DOHH2 (cell line): ENCODE results near the gene CRIP3.

Source experiments
- H3F3A ChIP-seq: fragments of 200-600 bp; sonication (generic), shearing (Covaris generic); 2 replicates; pipeline ENCODE4 v1.6.0; 2016; ENCODE audit warnings: antibody characterized with exemption, mild to moderate bottlenecking; ENCODE audit not compliant: control insufficient read depth, insufficient read depth
- H3K27ac ChIP-seq: fragments of 200-600 bp; sonication (generic); 2 replicates; pipeline ENCODE4 v1.5.1; 2014; ENCODE audit warnings: low read depth, mild to moderate bottlenecking, low read length, moderate library complexity
- H3K27me3 ChIP-seq: fragments of 200-600 bp; sonication (generic); 2 replicates; pipeline ENCODE4 v1.6.1; 2014; ENCODE audit warnings: mild to moderate bottlenecking, low read length, mixed read lengths; ENCODE audit not compliant: control insufficient read depth
- H3K36me3 ChIP-seq: fragments of 200-600 bp; sonication (generic); 2 replicates; pipeline ENCODE4 v1.6.1; 2014; ENCODE audit warnings: mild to moderate bottlenecking, low read length, moderate library complexity, mixed read lengths; ENCODE audit not compliant: control insufficient read depth
- H3K4me1 ChIP-seq: fragments of 200-600 bp; sonication (generic); 2 replicates; pipeline ENCODE4 v1.6.1; 2014; ENCODE audit warnings: mild to moderate bottlenecking, low read length, mixed read lengths; ENCODE audit not compliant: control insufficient read depth
- H3K4me2 ChIP-seq: fragments of 200-600 bp; sonication (generic); 2 replicates; pipeline ENCODE4 v1.6.0; 2014; ENCODE audit warnings: mild to moderate bottlenecking, low read length, moderate library complexity
- H3K4me3 ChIP-seq: fragments of 200-600 bp; sonication (generic); 2 replicates; pipeline ENCODE4 v1.5.1; 2014; ENCODE audit warnings: mild to moderate bottlenecking, low read length, mixed read lengths
- H3K79me2 ChIP-seq: fragments of 200-600 bp; sonication (generic); 2 replicates; pipeline ENCODE4 v1.6.1; 2014; ENCODE audit warnings: mild to moderate bottlenecking, low read length, mixed read lengths; ENCODE audit not compliant: control insufficient read depth
- H3K9me2 ChIP-seq: fragments of 200-600 bp; sonication (generic); replicated peaks from 2 replicates; pipeline ENCODE4 v1.6.1; 2014; ENCODE audit warnings: mild to moderate bottlenecking, low read length, mixed read lengths; ENCODE audit not compliant: control insufficient read depth
- H3K9me3 ChIP-seq: fragments of 200-600 bp; sonication (generic); 2 replicates; pipeline ENCODE4 v1.6.1; 2014; ENCODE audit warnings: antibody characterized with exemption, low read length, mixed read lengths; ENCODE audit not compliant: control insufficient read depth, insufficient read depth
- H4K20me1 ChIP-seq: fragments of 200-600 bp; sonication (generic); 2 replicates; pipeline ENCODE4 v1.6.0; 2014; ENCODE audit warnings: low read depth, mild to moderate bottlenecking, antibody characterized with exemption, low read length, moderate library complexity; ENCODE audit not compliant: control insufficient read depth, insufficient read depth
- EZH2phosphoT487 ChIP-seq: fragments of 200-600 bp; sonication (generic); IDR thresholded peaks from 2 replicates; pipeline ENCODE4 v1.6.1; 2017; ENCODE audit warnings: borderline replicate concordance, mild to moderate bottlenecking, antibody characterized with exemption, low read length, moderate library complexity, mixed read lengths
- TF ChIP-seq, protein P1 (sequence below): fragments of 200-600 bp; sonication (generic); IDR thresholded peaks from one replicate; pipeline ENCODE4 v1.5.1; 2014; ENCODE audit warnings: antibody characterized with exemption, mild to moderate bottlenecking, low read depth, low read length; ENCODE audit not compliant: poor library complexity, severe bottlenecking

The CRIP3 gene

GRCh38 chr6:43334466-43335095 lies 26.0 kb upstream of the CRIP3 start:
- Histone ChIP-seq H3K36me3 (peaks cover 85% of the 10 kb centered on the region), H3K79me2 (peaks cover 11% of the 10 kb centered on the region), H3K4me3 (no peak overlapping the region), H3K9me2 (no peaks in the 10 kb centered on the region), H3F3A (peaks cover 53% of the 10 kb centered on the region), H3K27ac (0 out of 2 replicates have a peak overlapping the region, but pooled peaks have one; percentile 5), H3K27me3 (no peaks in the 10 kb centered on the region), H4K20me1 (peaks cover 5% of the 10 kb centered on the region; the same call in 1 of the 2 replicates), H3K9me3 (no peaks in the 10 kb centered on the region), H3K4me2 (no peak overlapping the region), H3K4me1 (peaks cover 23% of the 10 kb centered on the region)
- TF ChIP-seq EZH2phosphoT487, result no peak
- TF ChIP-seq, protein P1, sequence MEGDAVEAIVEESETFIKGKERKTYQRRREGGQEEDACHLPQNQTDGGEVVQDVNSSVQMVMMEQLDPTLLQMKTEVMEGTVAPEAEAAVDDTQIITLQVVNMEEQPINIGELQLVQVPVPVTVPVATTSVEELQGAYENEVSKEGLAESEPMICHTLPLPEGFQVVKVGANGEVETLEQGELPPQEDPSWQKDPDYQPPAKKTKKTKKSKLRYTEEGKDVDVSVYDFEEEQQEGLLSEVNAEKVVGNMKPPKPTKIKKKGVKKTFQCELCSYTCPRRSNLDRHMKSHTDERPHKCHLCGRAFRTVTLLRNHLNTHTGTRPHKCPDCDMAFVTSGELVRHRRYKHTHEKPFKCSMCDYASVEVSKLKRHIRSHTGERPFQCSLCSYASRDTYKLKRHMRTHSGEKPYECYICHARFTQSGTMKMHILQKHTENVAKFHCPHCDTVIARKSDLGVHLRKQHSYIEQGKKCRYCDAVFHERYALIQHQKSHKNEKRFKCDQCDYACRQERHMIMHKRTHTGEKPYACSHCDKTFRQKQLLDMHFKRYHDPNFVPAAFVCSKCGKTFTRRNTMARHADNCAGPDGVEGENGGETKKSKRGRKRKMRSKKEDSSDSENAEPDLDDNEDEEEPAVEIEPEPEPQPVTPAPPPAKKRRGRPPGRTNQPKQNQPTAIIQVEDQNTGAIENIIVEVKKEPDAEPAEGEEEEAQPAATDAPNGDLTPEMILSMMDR, result peak; percentile 58

- Histone ChIP-seq H3K4me1 (peaks cover 11% of the 10 kb centered on the region), H3K27me3 (no peaks in the 10 kb centered on the region), H3K79me2 (no peaks in the 10 kb centered on the region), H3K9me3 (no peaks in the 10 kb centered on the region), H4K20me1 (no peaks in the 10 kb centered on the region), H3K36me3 (peaks cover 77% of the 10 kb centered on the region), H3F3A (peaks cover 39% of the 10 kb centered on the region), H3K4me3 (no peak overlapping the region), H3K27ac (no peak overlapping the region), H3K9me2 (no peaks in the 10 kb centered on the region), H3K4me2 (no peak overlapping the region)
- TF ChIP-seq, protein P1, result no peak
- TF ChIP-seq EZH2phosphoT487, result no peak
These were observed 23.3 kb upstream of the CRIP3 start for GRCh38 chr6:43331891-43332290.

DNA sequence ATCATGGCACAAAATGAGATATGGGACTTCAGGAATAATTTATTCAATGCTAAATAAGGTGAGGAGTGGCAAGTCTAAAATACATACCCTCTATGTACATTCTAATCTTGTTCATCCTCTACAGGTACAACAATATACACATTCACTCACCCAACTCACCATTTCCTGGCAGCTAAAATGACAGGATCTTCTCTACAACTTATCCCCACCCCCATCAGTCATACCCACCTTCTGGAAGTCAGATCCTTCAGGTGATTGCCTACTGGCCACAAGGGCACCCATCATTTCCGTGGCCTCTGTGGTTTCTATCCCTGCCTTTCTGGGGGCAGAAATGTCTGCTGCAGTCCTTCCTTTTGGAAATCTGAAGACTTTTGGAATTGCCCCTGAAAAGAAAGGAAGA lies 22.8 kb upstream of the CRIP3 start:
- H4K20me1 ChIP-seq, result no peaks in the 10 kb centered on the region
- H3K27me3 ChIP-seq, result no peaks in the 10 kb centered on the region
- peaks cover 73% of the 10 kb centered on the region for H3K36me3 ChIP-seq
- no peak overlapping the region for H3K4me3 ChIP-seq
- H3K4me1 ChIP-seq, result peaks cover 11% of the 10 kb centered on the region
- H3K4me2 ChIP-seq, result no peak overlapping the region
- no peaks in the 10 kb centered on the region for H3K9me2 ChIP-seq
- TF ChIP-seq EZH2phosphoT487, result no peak
- TF ChIP-seq, protein P1, result no peak
- no peak overlapping the region for H3K27ac ChIP-seq
- H3K9me3 ChIP-seq, result no peaks in the 10 kb centered on the region
- no peaks in the 10 kb centered on the region for H3K79me2 ChIP-seq
- H3F3A ChIP-seq, result peaks cover 38% of the 10 kb centered on the region
